GM18858 (cell line): ENCODE results near the gene PGAM2.
"Not testable (repeated sequence)": the region's sequence is repeated elsewhere in the genome, so short reads cannot be mapped to it uniquely, and the experiment has no call there.

Experiments used
- ATAC-seq: cut with Tn5 transposase; IDR thresholded peaks from one replicate; pipeline ENCODE4 v1.9.1; 2021; ENCODE audit not compliant: unreplicated experiment

PGAM2 gene

GRCh38 chr7:44052771-44053365, 12.5 kb downstream of the PGAM2 start:
- no peak for ATAC-seq

GRCh38 chr7:44051611-44052220, 13.7 kb downstream of the PGAM2 start:
- ATAC-seq, result no peak

GRCh38 chr7:44050915-44051560, 14.3 kb downstream of the PGAM2 start:
- ATAC-seq, result no peak

GRCh38 chr7:44050121-44050914, 15.0 kb downstream of the PGAM2 start:
- no peak for ATAC-seq

- ATAC-seq, result no peak
Measured at GRCh38 chr7:44048031-44048795, 17.2 kb downstream of the PGAM2 start.

GRCh38 chr7:44046321-44047061, 18.9 kb downstream of the PGAM2 start:
- ATAC-seq, result peak; percentile 50

GRCh38 chr7:44045226-44046014, 19.9 kb downstream of the PGAM2 start:
- no peak for ATAC-seq

- peak; percentile 56 for ATAC-seq
Measured at GRCh38 chr7:44044315-44045225, 20.8 kb downstream of the PGAM2 start, which contains the start of gene DBNL. TSS of gene DBNL (plus strand) at chr7:44044702. CDS start at chr7:44044738, 36 bp downstream.

GRCh38 chr7:44043902-44044301, 21.5 kb downstream of the PGAM2 start:
- ATAC-seq, result no peak

GRCh38 chr7:44042221-44042620, 23.1 kb downstream of the PGAM2 start:
- ATAC-seq, result no peak

- peak; percentile 40 for ATAC-seq
Measured at GRCh38 chr7:44040493-44040891, 24.9 kb downstream of the PGAM2 start.

- ATAC-seq, result not testable (repeated sequence)
Measured at GRCh38 chr7:44039800-44040492, 25.4 kb downstream of the PGAM2 start.

GRCh38 chr7:44038961-44039558, 26.3 kb downstream of the PGAM2 start:
- peak; percentile 28 for ATAC-seq

GRCh38 chr7:44038553-44038952, 26.8 kb downstream of the PGAM2 start:
- ATAC-seq, result not testable (repeated sequence)

GRCh38 chr7:44037951-44038350, 27.4 kb downstream of the PGAM2 start:
- ATAC-seq, result not testable (repeated sequence)

- ATAC-seq, result not testable (repeated sequence)
Measured at GRCh38 chr7:44036364-44036763, 29.0 kb downstream of the PGAM2 start.
